Measurements from ENCODE around the gene INSL3.

Gene INSL3, protein sequence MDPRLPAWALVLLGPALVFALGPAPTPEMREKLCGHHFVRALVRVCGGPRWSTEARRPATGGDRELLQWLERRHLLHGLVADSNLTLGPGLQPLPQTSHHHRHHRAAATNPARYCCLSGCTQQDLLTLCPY

GRCh38 chr19:17821190-17821589 lies at the start of gene INSL3:
Gene INSL3 (minus strand): TSS chr19:17821519. CDS start chr19:17821506, 13 bp downstream.
- FAIRE-seq (no peak), DNase-seq (ENCODE audit: extremely low spot score, insufficient read length, low read depth) (no peak)

DNA sequence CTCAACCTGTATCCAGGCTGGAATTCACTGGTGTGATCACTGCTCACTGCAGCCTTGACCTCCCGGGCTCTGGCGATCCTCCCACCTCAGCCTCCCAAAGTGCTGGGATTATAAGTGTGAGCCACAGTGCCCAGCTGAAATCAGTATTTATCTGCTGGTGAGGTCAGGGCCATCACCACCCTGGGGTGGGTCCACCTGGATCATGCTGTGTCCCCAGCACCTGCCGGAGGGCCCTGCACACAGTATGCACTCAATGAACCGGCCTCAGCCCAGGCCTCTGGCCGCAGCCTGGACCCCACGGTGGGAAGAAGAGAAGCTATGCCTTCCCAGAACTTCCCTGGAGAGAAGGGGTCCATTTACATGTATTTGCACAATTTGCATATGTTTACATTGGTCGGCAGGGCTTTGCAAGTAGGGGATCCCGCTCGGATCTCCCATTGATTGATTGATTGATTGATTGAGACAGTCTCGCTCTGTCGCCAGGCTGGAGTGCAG lies 47.8 kb upstream of the INSL3 start:
- DNase-seq (ENCODE audit: extremely low spot score, insufficient read length, low read depth) (no peak), FAIRE-seq (no peak)

DNA sequence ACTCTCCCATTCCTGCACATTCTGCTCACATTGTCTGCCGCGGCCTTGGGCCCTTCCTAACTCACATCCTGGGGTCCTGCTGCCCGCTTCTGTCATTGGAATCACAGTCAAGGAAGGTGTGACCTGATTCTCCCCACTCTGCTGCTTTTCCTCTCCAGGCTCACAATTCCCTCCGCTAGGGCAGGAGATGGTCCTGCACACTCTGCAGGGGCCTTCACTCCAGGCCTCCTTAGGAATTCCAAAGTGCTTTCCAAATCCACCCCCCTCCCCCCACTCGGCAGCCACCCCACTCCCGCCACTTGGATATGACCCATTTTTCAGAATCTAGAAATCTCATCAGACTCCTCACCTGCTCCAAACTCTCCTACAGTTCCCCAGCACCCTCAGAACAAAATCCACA lies 47.4 kb upstream of the INSL3 start:
- FAIRE-seq = no peak
- no peak for DNase-seq (ENCODE audit: extremely low spot score, insufficient read length, low read depth)

- DNase-seq (ENCODE audit: extremely low spot score, insufficient read length, low read depth) (no peak), FAIRE-seq (no peak)
Observed at GRCh38 chr19:17866964-17867486, 45.7 kb upstream of the INSL3 start.

DNA sequence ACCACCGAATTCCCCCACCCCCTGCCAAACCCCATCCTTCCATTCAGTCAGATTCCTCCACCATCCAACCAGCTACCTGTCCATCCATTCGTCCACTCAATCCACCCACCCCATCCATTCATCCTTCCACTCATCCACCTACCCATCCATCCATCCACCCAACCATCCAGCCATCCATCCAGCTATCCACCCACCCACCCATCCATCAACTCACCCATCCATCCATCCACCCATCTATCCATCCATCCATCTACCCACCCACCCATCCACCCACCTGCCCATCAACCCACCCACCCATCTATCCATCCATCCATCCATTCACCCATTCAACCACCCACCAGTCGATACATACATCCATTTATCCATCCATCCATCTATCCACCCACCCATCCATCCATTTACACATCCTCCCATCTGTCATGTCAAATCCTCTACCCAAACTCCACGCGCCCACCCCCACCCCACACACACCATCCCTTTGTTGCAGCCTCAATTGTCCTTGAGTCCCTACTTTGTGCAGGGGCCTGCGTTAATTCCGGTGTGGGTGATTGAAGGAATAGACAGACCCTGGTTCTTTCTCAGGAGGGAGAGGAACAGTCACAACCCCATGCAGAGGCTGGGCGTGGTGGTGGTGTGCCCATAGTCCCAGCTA lies 45.1 kb upstream of the INSL3 start:
- DNase-seq (ENCODE audit: extremely low spot score, insufficient read length, low read depth) (no peak), FAIRE-seq (no peak)

- DNase-seq (ENCODE audit: extremely low spot score, insufficient read length, low read depth) (no peak), FAIRE-seq (no peak)
Observed at GRCh38 chr19:17865364-17866311, 44.3 kb upstream of the INSL3 start.

DNA sequence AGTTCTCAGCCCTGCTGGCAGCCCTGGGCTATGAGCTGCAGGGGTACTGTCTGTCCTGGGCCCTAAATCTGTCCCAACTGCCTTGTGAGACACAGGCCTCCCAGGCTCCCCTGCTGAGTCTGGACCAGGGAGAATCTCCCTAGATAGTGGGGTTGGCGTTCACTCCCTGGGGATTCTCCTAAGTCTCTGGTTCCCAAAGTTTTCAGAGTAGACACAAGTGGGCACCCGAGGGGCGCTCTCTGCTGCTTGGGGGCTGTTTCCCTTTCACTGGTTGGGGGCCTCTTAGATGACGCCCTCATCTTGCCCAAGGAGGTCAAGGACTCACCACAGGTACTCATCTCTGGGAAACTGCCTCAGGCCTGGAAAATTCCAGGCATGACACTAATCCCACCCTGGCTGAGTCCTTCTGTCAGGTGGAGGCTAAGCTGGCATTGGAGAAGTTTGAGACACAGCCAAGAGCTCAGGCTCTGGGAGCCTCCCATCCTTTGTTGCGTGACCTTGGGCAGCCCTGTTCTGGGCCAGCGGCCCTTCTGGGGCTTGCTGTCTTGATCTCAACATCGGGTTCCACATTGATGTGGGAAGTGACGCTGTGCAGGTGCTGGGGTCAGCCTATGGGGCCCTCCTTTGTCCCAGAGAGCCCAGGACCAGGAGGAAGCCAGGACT lies 42.3 kb upstream of the INSL3 start:
- no peak for FAIRE-seq
- no peak for DNase-seq (ENCODE audit: extremely low spot score, insufficient read length, low read depth)

DNA sequence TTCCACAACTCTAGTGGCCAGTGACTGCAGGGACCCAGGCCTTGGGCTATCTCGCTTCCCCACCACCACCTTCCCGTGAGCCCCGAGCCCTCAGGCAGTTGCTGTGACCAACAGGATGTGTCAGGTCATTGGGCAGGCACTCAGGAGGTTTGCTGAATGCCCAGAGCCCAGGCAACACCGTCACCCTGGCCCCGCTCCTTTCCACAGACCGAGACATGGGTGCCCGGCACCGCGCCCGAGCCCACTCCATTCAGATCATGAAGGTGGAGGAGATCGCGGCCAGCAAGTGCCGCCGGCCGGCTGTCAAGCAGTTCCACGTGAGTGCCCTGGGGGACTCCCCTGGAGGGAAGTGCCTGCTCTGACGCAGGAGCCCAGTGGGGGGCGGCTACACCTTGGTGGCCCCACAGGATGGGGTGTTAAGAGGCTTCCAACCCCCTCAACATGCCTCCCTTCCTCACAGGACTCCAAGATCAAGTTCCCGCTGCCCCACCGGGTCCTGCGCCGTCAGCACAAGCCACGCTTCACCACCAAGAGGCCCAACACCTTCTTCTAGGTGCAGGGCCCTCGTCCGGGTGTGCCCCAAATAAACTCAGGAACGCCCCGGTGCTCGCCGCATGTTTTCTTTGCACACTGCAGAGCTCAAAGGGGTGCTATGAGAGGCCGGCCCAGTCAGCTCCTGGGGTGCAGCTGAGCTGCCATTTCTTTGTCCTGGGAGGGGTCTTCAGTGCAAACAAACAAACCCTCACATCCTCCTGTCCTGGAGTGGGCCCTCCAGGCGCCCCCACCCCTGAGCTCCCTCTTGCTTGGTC lies 41.6 kb upstream of the INSL3 start:
- DNase-seq (ENCODE audit: extremely low spot score, insufficient read length, low read depth) (no peak), FAIRE-seq (no peak)

DNA sequence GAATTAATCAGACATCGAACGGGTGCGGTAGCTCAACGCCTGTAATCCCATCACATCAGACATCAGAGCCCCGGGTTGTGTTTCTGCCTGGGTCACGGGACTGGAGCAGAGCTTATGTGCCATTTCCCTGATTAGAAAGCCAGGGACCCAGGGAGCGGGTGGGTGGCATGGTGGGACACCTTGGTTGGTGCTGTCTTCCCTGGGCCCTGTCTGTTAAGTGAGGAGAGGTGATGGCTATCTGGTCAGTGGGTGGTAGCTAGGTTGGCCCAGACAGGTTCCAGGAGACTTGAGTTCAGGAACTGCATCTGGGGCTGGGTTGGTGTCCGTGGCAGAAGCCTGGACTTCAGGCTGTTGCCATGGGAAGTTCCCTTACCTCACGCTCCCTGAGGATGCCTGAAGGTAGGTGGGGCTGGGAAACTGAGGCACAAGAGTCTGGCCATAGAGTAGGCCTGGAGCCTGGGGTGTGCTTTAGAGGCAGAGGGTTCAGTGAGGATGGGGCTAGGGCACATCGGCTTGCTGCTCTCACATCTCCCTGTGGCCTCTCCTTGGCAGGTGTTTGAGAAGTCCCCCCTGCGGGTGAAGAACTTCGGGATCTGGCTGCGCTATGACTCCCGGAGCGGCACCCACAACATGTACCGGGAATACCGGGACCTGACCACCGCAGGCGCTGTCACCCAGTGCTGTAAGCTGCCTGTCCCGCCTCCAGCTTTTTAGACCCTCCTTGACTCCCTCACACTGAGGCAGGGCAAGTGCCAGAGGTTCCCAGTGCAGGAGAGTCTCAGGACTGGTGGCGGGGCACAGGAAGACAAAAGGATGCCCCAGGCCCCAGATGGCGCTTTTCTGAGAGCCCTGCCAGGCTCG lies 40.5 kb upstream of the INSL3 start:
- FAIRE-seq (no peak), DNase-seq (ENCODE audit: extremely low spot score, insufficient read length, low read depth) (no peak)

- FAIRE-seq = no peak
- no peak for DNase-seq (ENCODE audit: extremely low spot score, insufficient read length, low read depth)
Observed at GRCh38 chr19:17860993-17861360, 39.7 kb upstream of the INSL3 start.

- DNase-seq (ENCODE audit: extremely low spot score, insufficient read length, low read depth) = no peak
- no peak for FAIRE-seq
Observed at GRCh38 chr19:17860331-17860992, 39.1 kb upstream of the INSL3 start.

DNA sequence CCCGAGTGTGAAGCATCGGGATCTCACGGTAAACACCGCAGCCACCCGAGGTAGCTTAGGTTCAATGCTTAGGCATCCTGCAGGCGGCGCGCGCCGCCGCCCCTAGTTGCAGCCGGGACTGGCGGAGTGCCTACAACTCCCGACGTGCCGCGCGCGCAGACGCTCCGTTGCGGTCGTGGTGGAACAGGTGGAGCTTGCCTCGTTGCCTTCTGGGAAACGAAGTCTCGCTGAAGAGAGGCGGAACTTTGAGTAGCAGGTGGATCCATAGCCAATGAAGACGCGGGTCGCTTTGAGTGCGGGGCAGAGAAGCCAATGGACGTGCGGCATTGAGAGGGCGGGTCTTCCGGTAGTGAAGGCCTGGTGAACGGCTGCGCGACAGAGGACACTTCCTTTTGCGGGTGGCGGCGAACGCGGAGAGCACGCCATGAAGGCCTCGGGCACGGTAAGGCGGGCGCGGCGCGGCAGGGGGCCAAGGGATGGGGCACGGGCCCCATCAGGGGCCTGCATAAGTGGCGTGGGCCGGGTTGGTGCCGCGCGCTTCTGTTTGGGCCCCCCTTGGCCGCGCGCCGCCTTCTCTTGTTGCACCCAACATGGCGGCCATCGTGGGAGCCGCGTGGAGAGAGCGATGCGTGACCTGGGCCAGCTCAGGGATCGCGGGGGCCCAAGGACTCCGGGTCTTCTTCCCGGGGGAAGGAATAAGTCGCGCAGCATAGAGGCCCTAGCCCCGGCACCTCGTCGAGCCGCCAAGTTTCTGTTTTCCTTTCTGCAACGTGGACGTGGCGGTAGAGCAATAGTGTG lies 38.4 kb upstream of the INSL3 start, which contains the start of gene RPL18A:
TSS of gene RPL18A (plus strand) at position 378 of the 798 bp plus-strand sequence. CDS start at position 425, 47 bp downstream.
- peak; percentile 95 for DNase-seq (ENCODE audit: extremely low spot score, insufficient read length, low read depth)

DNA sequence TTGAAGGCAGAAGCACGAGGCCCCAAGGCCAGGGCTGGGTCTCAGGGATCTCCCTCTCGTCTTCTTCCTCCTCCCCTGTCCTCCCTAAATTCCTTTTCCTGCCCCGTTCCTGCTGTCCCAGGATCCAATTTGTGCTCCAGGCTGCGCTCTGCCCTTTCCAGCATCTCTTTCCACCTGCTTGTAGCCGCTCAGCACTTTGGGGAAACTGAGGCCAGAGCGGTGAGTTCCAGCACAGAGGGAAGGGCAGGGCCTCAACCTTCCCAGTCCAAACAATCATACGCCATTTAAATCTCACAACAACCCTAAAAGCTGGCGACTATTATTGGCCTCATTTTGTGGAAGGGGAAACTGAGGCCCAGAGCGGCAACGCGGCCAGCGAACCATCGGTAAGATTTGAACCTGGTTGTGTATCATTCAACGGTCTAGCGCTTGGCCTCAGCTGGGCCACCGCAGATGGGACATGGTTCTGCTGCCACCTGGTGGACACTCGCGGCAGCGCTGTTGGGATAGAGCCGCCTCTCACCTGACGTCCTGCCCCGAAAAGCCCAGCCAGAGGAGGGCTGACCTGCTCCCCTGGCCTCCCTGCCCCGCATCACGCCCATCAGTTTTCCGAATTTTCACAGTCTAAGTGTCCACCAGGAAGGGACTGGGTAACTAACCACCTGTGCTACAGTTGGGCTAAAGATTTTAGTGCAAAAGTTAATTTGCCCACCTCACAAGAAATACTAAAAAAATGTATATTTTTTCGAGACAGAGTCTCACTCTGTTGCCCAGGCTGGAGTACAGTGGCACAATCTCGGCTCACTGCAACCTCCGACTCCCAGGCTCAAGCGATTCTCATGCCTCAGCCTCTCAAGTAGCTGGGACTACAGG lies 34.2 kb upstream of the INSL3 start:
- FAIRE-seq (peak; percentile 85), DNase-seq (ENCODE audit: extremely low spot score, insufficient read length, low read depth) (peak; percentile 64)

More for the DNA sequence above, 38.4 kb upstream of the INSL3 start, which contains the start of gene RPL18A:
- peak; percentile 99 for FAIRE-seq

DNA sequence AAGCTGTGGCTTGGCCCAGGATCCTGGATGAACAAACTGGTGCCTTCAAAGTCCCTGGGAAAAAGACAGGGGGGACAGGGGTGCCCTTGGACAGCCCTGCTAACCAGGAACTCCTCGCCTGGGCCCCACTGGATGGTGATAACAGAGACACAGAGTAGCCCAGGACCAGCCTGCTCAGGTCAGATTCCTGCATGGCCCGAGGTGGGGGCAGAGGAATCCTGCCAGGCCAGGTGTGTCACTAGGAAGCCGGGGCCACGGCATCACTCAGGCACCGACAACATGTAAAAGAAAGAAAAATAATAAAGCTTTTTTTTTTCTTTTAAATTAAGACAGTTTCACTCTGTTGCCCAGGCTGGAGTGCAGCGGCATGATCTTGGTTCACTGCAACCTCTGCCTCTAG lies 32.7 kb upstream of the INSL3 start:
- no peak for FAIRE-seq
- DNase-seq (ENCODE audit: extremely low spot score, insufficient read length, low read depth) = no peak

- DNase-seq (ENCODE audit: extremely low spot score, insufficient read length, low read depth) (no peak), FAIRE-seq (no peak)
Observed at GRCh38 chr19:17848595-17849292, 27.4 kb upstream of the INSL3 start.

Measured in GM18507 (cell line).